T-helper 2 cell treated with Interferon-gamma antibody and Interleukin-4, amounts not matched to agents 100 ng/mL and 5 ng/mL, for 36 hours (primary cell): ENCODE measurements around the gene SYT11. TPM values are rescaled to one million over a fixed set of nuclear protein-coding genes. Genes with fewer than 3 reads are reported as not detected.
"Not testable (repeated sequence)": the region's sequence is repeated elsewhere in the genome, so short reads cannot be mapped to it uniquely, and the experiment has no call there.

Source experiments
- intact Hi-C: fragments of 100-400 bp; cut with micrococcal nuclease; formaldehyde crosslinking; loops from one replicate; pipeline ENCODE4 v1.15.1; 2023
- total RNA-seq: library from RNA; stranded (reverse); gene quantifications from 2 replicates; pipeline ENCODE4 v1.2.3, GENCODE V29; 2022

Gene SYT11
- total RNA-seq, 1 donor from 2014 or later = 22.2 TPM

GRCh38 chr1:155896476-155896875 lies 37.1 kb downstream of the SYT11 start:
- intact Hi-C loops = not testable (repeated sequence)

- intact Hi-C loops = no loop called here
Measured at GRCh38 chr1:155897746-155898145, 38.4 kb downstream of the SYT11 start.

- intact Hi-C loops = no loop called here
Measured at GRCh38 chr1:155898888-155899287, 39.5 kb downstream of the SYT11 start.

- intact Hi-C loops = no loop called here
Measured at GRCh38 chr1:155899683-155900082, 40.3 kb downstream of the SYT11 start.

- intact Hi-C loops = no loop called here
Measured at GRCh38 chr1:155900161-155900560, 40.8 kb downstream of the SYT11 start.

GRCh38 chr1:155904261-155904660 lies 44.9 kb downstream of the SYT11 start:
- intact Hi-C loops = no loop called here

- intact Hi-C loops = no loop called here
Measured at GRCh38 chr1:155909894-155910293, 50.5 kb downstream of the SYT11 start.

GRCh38 chr1:155910621-155911121 lies 51.3 kb downstream of the SYT11 start:
- intact Hi-C loops = loop anchor here (1.0 kb wide), 2 partner anchors 24 to 51 kb away; partner anchors contain the start of genes KHDC4 and SYT11

GRCh38 chr1:155911156-155912055 lies 52.0 kb downstream of the SYT11 start, which contains the start of gene RIT1:
Gene RIT1 (minus strand): TSS chr1:155911349. CDS start chr1:155910761, 588 bp downstream.
- intact Hi-C loops = loop anchor here (1.0 kb wide), 2 partner anchors 23 to 52 kb away; partner anchors contain the start of genes KHDC4 and SYT11

- intact Hi-C loops = no loop called here
Measured at GRCh38 chr1:155912056-155912536, 52.7 kb downstream of the SYT11 start.

- intact Hi-C loops = no loop called here
Measured at GRCh38 chr1:155913969-155914757, 54.8 kb downstream of the SYT11 start.

- intact Hi-C loops = no loop called here
Measured at GRCh38 chr1:155918660-155919059, 59.3 kb downstream of the SYT11 start.

GRCh38 chr1:155919801-155920200 lies 60.4 kb downstream of the SYT11 start:
- intact Hi-C loops = no loop called here

GRCh38 chr1:155920717-155921116 lies 61.4 kb downstream of the SYT11 start:
- intact Hi-C loops = no loop called here

- intact Hi-C loops = no loop called here
Measured at GRCh38 chr1:155925506-155925905, 66.1 kb downstream of the SYT11 start.

GRCh38 chr1:155929057-155929456 lies 69.7 kb downstream of the SYT11 start:
- intact Hi-C loops = no loop called here

GRCh38 chr1:155930725-155931124 lies 71.4 kb downstream of the SYT11 start:
- intact Hi-C loops = not testable (repeated sequence)

- intact Hi-C loops = no loop called here
Measured at GRCh38 chr1:155931332-155932038, 72.1 kb downstream of the SYT11 start.

- intact Hi-C loops = no loop called here
Measured at GRCh38 chr1:155932081-155932480, 72.7 kb downstream of the SYT11 start.

GRCh38 chr1:155932487-155932886 lies 73.1 kb downstream of the SYT11 start:
- intact Hi-C loops = no loop called here

GRCh38 chr1:155933591-155934096 lies 74.3 kb downstream of the SYT11 start:
- intact Hi-C loops = loop anchor here (1.0 to 2.0 kb wide), 8 partner anchors 13 to 260 kb away; partner anchors contain the start of genes ARHGEF2, LAMTOR2, RIT1 and SYT11
